IPS-18a (cell line): Measurements from ENCODE around the gene CCDC171.

Experiments used
- H3K27ac ChIP-seq: one replicate; pipeline ENCODE4 v1.5.1; 2013; ENCODE audit warnings: low read length
- H3K27me3 ChIP-seq: one replicate; pipeline ENCODE4 v1.6.1; 2013; ENCODE audit warnings: mild to moderate bottlenecking, low read length; ENCODE audit not compliant: control insufficient read depth, insufficient read depth
- H3K36me3 ChIP-seq: one replicate; pipeline ENCODE4 v1.6.1; 2013; ENCODE audit warnings: low read depth, low read length; ENCODE audit not compliant: control insufficient read depth
- H3K4me1 ChIP-seq: one replicate; pipeline ENCODE4 v1.6.1; 2013; ENCODE audit warnings: low read depth, low read length; ENCODE audit not compliant: control insufficient read depth
- H3K4me3 ChIP-seq: one replicate; pipeline ENCODE4 v1.5.1; 2013; ENCODE audit warnings: low read length
- H3K9ac ChIP-seq: one replicate; pipeline ENCODE4 v1.6.1; 2013; ENCODE audit warnings: mild to moderate bottlenecking, low read length, moderate library complexity
- H3K9me3 ChIP-seq: one replicate; pipeline ENCODE4 v1.6.1; 2013; ENCODE audit warnings: low read depth, low read length; ENCODE audit not compliant: control insufficient read depth

CCDC171 gene

GRCh38 chr9:15975101-15975778 is 422.4 kb downstream of the CCDC171 start:
- H3K27me3 ChIP-seq = no peaks in the 10 kb centered on the region
- H3K36me3 ChIP-seq = no peaks in the 10 kb centered on the region
- no peak overlapping the region for H3K9ac ChIP-seq
- no peak overlapping the region for H3K4me3 ChIP-seq
- H3K9me3 ChIP-seq = no peaks in the 10 kb centered on the region
- no peak overlapping the region for H3K27ac ChIP-seq
- H3K4me1 ChIP-seq = no peaks in the 10 kb centered on the region

GRCh38 chr9:15977438-15977837 is 424.6 kb downstream of the CCDC171 start:
- Histone ChIP-seq H3K9me3 (no peaks in the 10 kb centered on the region), H3K4me1 (no peaks in the 10 kb centered on the region), H3K4me3 (no peak overlapping the region), H3K27me3 (no peaks in the 10 kb centered on the region), H3K36me3 (no peaks in the 10 kb centered on the region), H3K9ac (no peak overlapping the region), H3K27ac (no peak overlapping the region)

- no peaks in the 10 kb centered on the region for H3K27me3 ChIP-seq
- H3K4me3 ChIP-seq = no peak overlapping the region
- H3K36me3 ChIP-seq = no peaks in the 10 kb centered on the region
- no peaks in the 10 kb centered on the region for H3K9me3 ChIP-seq
- no peak overlapping the region for H3K27ac ChIP-seq
- H3K4me1 ChIP-seq = no peaks in the 10 kb centered on the region
- no peak overlapping the region for H3K9ac ChIP-seq
Observed at GRCh38 chr9:15982182-15982581, 429.3 kb downstream of the CCDC171 start.

- H3K4me1 ChIP-seq = peaks cover 7% of the 10 kb centered on the region
- no peaks in the 10 kb centered on the region for H3K36me3 ChIP-seq
- H3K9ac ChIP-seq = no peak overlapping the region
- no peaks in the 10 kb centered on the region for H3K9me3 ChIP-seq
- H3K4me3 ChIP-seq = no peak overlapping the region
- no peaks in the 10 kb centered on the region for H3K27me3 ChIP-seq
- no peak overlapping the region for H3K27ac ChIP-seq
Observed at GRCh38 chr9:15999422-16000339, 446.8 kb downstream of the CCDC171 start.

GRCh38 chr9:16000811-16001210 is 448.0 kb downstream of the CCDC171 start:
- Histone ChIP-seq H3K4me1 (peaks cover 7% of the 10 kb centered on the region), H3K9ac (no peak overlapping the region), H3K27ac (no peak overlapping the region), H3K36me3 (no peaks in the 10 kb centered on the region), H3K4me3 (no peak overlapping the region), H3K9me3 (no peaks in the 10 kb centered on the region), H3K27me3 (no peaks in the 10 kb centered on the region)

GRCh38 chr9:16001856-16002255 is 449.0 kb downstream of the CCDC171 start:
- H3K4me3 ChIP-seq = no peak overlapping the region
- no peaks in the 10 kb centered on the region for H3K9me3 ChIP-seq
- H3K27me3 ChIP-seq = no peaks in the 10 kb centered on the region
- no peak overlapping the region for H3K27ac ChIP-seq
- H3K36me3 ChIP-seq = no peaks in the 10 kb centered on the region
- no peak overlapping the region for H3K9ac ChIP-seq
- H3K4me1 ChIP-seq = peaks cover 7% of the 10 kb centered on the region

- no peak overlapping the region for H3K27ac ChIP-seq
Observed at GRCh38 chr9:16002816-16003215, 450.0 kb downstream of the CCDC171 start.

GRCh38 chr9:16003785-16004184 is 450.9 kb downstream of the CCDC171 start:
- peaks cover 7% of the 10 kb centered on the region for H3K4me1 ChIP-seq
- H3K9ac ChIP-seq = no peak overlapping the region
- H3K27ac ChIP-seq = no peak overlapping the region
- no peaks in the 10 kb centered on the region for H3K9me3 ChIP-seq
- H3K4me3 ChIP-seq = no peak overlapping the region
- H3K36me3 ChIP-seq = no peaks in the 10 kb centered on the region
- H3K27me3 ChIP-seq = no peaks in the 10 kb centered on the region

More at GRCh38 chr9:16002816-16003215, 450.0 kb downstream of the CCDC171 start:
- Histone ChIP-seq H3K36me3 (no peaks in the 10 kb centered on the region), H3K4me1 (peaks cover 7% of the 10 kb centered on the region), H3K9me3 (no peaks in the 10 kb centered on the region), H3K4me3 (no peak overlapping the region), H3K9ac (no peak overlapping the region), H3K27me3 (no peaks in the 10 kb centered on the region)

GRCh38 chr9:16004613-16005012 is 451.8 kb downstream of the CCDC171 start:
- Histone ChIP-seq H3K27me3 (no peaks in the 10 kb centered on the region), H3K9me3 (no peaks in the 10 kb centered on the region), H3K36me3 (no peaks in the 10 kb centered on the region), H3K4me3 (no peak overlapping the region), H3K27ac (no peak overlapping the region), H3K4me1 (peaks cover 7% of the 10 kb centered on the region), H3K9ac (no peak overlapping the region)

GRCh38 chr9:16010221-16010620 is 457.4 kb downstream of the CCDC171 start:
- no peak overlapping the region for H3K27ac ChIP-seq
- no peak overlapping the region for H3K9ac ChIP-seq
- no peak overlapping the region for H3K4me3 ChIP-seq
- H3K27me3 ChIP-seq = no peaks in the 10 kb centered on the region
- no peaks in the 10 kb centered on the region for H3K9me3 ChIP-seq
- H3K4me1 ChIP-seq = no peaks in the 10 kb centered on the region
- no peaks in the 10 kb centered on the region for H3K36me3 ChIP-seq

- Histone ChIP-seq H3K27ac (no peak overlapping the region), H3K9me3 (peaks cover 1% of the 10 kb centered on the region), H3K9ac (no peak overlapping the region), H3K36me3 (no peaks in the 10 kb centered on the region), H3K27me3 (no peaks in the 10 kb centered on the region), H3K4me3 (no peak overlapping the region), H3K4me1 (no peaks in the 10 kb centered on the region)
Observed at GRCh38 chr9:16012621-16013020, 459.8 kb downstream of the CCDC171 start.
